Measurements from ENCODE around the gene SEPTIN2.
"Not testable (repeated sequence)": the region's sequence is repeated elsewhere in the genome, so short reads cannot be mapped to it uniquely, and the experiment has no call there.

Gene SEPTIN2

GRCh38 chr2:241379481-241380480, 64.1 kb downstream of the SEPTIN2 start:
- DNase-seq (ENCODE audit: low read depth, low spot score), result no peak

GRCh38 chr2:241381872-241382271, 66.1 kb downstream of the SEPTIN2 start:
- DNase-seq (ENCODE audit: low read depth, low spot score), result no peak

GRCh38 chr2:241385450-241385849, 69.7 kb downstream of the SEPTIN2 start:
- DNase-seq (ENCODE audit: low read depth, low spot score), result not testable (repeated sequence)

GRCh38 chr2:241386519-241386918, 70.8 kb downstream of the SEPTIN2 start:
- DNase-seq (ENCODE audit: low read depth, low spot score), result peak; percentile 13

GRCh38 chr2:241389697-241390096, 74.0 kb downstream of the SEPTIN2 start:
- DNase-seq (ENCODE audit: low read depth, low spot score), result no peak

- DNase-seq (ENCODE audit: low read depth, low spot score), result no peak
These were observed 74.8 kb downstream of the SEPTIN2 start for GRCh38 chr2:241390301-241391206.

GRCh38 chr2:241391892-241392665, 76.4 kb downstream of the SEPTIN2 start:
- no peak for DNase-seq (ENCODE audit: low read depth, low spot score)

GRCh38 chr2:241392753-241393152, 77.0 kb downstream of the SEPTIN2 start:
- not testable (repeated sequence) for DNase-seq (ENCODE audit: low read depth, low spot score)

- DNase-seq (ENCODE audit: low read depth, low spot score), result no peak
These were observed 77.9 kb downstream of the SEPTIN2 start for GRCh38 chr2:241393524-241394196.

GRCh38 chr2:241396809-241397208, 81.1 kb downstream of the SEPTIN2 start:
- not testable (repeated sequence) for DNase-seq (ENCODE audit: low read depth, low spot score)

GRCh38 chr2:241399941-241400922, 84.5 kb downstream of the SEPTIN2 start:
- DNase-seq (ENCODE audit: low read depth, low spot score), result no peak

Data from smooth muscle cell of the brain vasculature (primary cell).